Sigmoid colon (tissue), 4 donors: ENCODE measurements around the gene NEK6.

Source experiments
- CTCF ChIP-seq, 4 experiments: fragments of 450-650 bp in 3 of 4; fragments of 200-600 bp in 1 of 4; IDR thresholded peaks; one replicate each; pipeline ENCODE4 v1.5.1; 2016 to 2019; ENCODE audit warnings: antibody characterized with exemption in 4 of 4, mild to moderate bottlenecking in 3 of 4, moderate library complexity in 2 of 4
- EP300 ChIP-seq, 4 donors: sonication (generic); formaldehyde crosslinking; IDR thresholded peaks; one replicate each; pipeline ENCODE4 v1.6.1; 2017; ENCODE audit warnings: antibody characterized with exemption in 4 of 4
- POLR2A ChIP-seq, 2 donors: fragments of 450-650 bp; IDR thresholded peaks; one replicate each; pipeline ENCODE4 v1.6.1; 2016; ENCODE audit warnings: antibody characterized with exemption in 2 of 2, mild to moderate bottlenecking in 2 of 2, moderate library complexity in 2 of 2
- POLR2AphosphoS5 ChIP-seq, 4 donors: sonication (generic); formaldehyde crosslinking; IDR thresholded peaks; one replicate each; pipeline ENCODE4 v1.6.1; 2017; ENCODE audit warnings: antibody characterized with exemption in 4 of 4

- TF ChIP-seq CTCF (IDR thresholded peaks at IDR 0.05), result no peak
- no peak for TF ChIP-seq POLR2AphosphoS5 (IDR thresholded peaks at IDR 0.05)
- TF ChIP-seq POLR2A (IDR thresholded peaks at IDR 0.05), result no peak
- no peak for TF ChIP-seq EP300 (IDR thresholded peaks at IDR 0.05)
Measured at GRCh38 chr9:124332361-124333202, 74.8 kb downstream of the NEK6 start.
